NOMO-1 treated with DMSO at 0.1 percent for 48 hours (cell line): ENCODE data around the gene RAB36.

ENCODE experiments used
- DNase-seq: peaks from one replicate; lab custom pipeline; 2025; ENCODE audit not compliant: unreplicated experiment; lab: John Stamatoyannopoulos, UW

Gene RAB36

DNA sequence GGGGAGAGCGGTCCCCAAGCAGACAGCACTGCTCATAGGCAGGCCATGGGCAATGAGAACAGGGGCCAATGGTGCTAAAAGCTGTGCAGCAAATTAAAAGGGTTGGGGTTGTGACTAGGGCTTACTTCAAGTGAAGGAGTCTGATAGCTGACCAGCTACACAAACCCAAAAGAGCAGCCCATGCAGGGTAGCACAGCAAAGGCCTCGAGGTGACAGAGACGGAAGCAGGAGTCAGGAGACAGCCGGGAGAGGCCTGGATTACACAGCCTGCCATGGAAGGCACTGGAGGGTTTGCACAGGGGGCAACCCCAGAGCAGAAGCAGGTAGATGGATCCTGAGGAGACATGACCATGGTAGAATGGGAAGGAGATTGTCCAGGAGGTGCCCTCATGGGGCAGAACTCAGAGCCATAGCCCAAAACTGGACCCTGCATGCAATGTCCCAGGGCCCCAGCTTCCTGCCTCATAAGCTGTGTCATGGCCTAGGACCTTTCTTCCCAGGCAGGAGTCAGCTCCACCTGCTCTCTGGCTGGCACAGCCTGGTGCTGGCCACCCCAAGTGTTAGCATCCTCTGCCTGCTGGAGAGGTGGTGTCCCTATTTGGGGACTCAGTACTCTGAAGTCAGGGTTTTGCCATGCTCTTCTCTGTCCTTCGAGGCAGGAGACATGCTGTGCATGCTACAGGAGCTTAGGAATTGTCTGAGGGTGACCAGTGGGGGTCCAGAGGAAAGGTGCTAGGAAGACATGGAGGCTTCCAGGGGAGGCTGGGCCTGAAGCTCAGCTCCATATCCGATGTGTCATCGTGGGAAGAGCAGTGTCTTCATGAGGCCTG lies 36.8 kb upstream of the RAB36 start:
- DNase-seq = no peak

DNA sequence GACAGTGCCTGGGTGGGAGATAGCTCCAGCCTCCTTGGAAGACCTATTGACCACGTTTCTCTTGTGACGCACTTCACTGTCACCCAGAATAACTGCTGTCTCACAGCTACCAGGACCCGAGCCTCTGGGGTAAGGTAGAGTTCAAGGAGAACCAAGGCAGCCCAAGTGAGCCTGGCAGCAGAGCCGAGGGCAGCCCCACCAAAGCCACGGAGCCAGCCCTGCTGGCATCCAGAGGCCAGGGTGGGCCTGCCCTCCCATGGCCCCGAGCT lies 36.3 kb upstream of the RAB36 start:
- no peak for DNase-seq

DNA sequence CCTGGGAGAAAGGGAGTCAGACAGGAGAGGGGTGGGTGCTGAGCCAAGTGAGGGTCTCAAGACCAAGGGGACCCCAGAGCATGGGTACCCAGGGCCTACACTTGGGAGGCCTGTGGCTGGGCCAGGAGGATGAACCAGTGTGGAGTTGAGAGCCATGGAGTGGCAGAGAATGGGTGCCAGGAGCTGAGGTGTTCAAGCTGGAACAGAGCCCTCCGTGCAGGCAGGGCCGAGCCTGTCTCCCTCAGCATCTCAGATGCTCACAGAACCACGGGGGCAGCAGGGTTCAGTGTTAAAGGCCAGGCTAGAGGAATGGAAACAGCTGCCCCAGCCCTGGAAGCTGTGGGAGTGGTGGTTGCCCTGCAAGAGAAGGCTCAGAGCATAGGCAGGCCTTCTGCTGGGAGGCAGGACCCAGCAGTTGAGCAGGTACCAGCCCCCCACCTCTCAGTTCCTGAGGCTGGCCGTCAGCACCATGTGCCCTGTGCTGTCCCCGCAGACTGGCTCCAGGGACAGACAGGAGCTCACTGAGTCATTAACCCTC lies 35.8 kb upstream of the RAB36 start:
- DNase-seq = no peak

DNA sequence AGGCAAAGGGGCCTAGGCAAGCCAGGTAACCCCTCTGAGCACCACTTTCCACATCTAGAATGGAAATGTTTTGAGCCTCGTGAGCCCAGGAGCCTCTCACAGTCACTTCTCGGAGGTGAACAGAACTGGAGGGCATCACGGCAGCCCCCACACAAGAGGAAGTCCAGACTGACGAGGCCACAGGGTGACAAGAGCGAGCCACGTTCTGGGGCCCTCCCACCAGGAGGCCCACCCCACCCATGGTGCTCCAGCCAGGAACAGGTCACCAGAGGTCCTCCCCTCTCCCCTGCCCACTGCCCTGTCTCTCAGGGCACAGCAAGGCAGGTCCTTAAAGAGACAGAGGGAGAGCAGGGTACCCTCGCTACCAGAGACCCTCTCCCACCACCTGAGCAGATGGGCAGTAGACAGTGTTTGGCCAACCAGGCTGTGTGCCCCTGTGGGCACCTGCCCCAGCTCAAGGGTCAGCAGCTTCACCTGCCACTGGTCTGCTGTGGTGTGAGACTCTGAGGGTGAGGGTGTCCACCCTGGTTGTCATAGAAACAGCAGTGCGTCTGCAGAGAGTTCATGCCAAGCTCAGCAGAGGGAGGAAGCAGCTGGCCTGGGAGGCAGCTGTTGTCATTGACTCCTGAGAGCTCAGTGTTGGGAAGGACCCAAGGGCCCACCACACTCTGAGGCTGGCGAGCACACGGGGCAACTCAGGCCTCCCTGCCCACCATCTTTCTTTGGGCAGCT lies 34.9 kb upstream of the RAB36 start:
- DNase-seq = no peak

DNA sequence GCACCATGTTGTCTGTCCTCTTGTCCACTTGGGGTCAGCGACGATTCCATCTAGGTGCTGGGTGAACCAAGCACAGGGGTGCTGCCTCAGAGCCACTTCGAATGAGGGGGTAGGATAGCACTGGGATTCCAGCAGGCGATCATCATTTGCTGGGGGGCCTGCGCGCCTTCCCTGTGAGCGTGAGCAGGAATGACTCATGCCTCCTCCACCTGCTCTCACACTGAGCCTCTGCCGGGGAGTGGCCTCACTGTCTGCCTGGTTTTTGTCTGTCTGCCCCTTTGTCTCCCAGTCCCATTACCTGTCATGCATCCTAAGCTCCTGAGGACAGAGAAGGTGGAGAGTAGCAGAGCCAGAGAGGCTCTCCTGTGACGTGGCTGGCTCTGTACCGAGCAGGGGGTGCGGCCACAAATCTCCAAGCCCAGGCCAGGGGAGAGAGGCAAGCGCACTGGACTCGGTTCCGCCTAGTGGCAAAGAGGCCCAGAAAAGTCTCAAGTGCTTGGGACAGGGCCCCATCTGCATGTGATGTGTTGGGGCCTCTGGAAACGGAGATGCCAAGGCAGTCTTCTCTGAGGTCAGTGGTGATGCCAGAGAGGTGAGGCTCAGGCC lies 34.3 kb upstream of the RAB36 start:
- no peak for DNase-seq

DNA sequence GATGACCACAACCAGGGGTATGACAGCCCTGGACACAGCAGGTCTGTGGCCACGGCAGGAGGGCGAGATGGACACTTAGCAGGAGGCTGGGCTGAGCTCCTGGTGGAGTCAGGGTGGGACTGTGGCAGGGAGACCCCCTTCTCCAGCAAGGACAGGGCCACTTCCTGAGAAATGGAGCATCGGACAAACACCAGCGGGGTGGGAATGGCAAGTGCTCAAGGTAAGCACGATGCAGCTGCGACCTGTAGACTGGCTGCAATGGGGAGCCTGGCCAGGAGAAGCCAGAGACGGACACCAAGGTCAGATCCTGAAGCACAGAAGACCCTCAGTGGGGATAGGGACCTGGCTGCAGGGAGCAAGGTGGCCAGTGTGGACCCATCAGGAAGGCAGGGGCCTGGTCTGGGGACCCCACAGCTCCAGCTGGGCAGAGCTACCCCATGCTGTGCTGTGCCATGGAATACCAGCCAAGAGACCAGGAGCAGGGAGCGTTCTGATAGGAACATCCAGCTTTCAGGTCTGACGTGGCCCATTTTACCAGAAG lies 32.7 kb upstream of the RAB36 start:
- no peak for DNase-seq

DNA sequence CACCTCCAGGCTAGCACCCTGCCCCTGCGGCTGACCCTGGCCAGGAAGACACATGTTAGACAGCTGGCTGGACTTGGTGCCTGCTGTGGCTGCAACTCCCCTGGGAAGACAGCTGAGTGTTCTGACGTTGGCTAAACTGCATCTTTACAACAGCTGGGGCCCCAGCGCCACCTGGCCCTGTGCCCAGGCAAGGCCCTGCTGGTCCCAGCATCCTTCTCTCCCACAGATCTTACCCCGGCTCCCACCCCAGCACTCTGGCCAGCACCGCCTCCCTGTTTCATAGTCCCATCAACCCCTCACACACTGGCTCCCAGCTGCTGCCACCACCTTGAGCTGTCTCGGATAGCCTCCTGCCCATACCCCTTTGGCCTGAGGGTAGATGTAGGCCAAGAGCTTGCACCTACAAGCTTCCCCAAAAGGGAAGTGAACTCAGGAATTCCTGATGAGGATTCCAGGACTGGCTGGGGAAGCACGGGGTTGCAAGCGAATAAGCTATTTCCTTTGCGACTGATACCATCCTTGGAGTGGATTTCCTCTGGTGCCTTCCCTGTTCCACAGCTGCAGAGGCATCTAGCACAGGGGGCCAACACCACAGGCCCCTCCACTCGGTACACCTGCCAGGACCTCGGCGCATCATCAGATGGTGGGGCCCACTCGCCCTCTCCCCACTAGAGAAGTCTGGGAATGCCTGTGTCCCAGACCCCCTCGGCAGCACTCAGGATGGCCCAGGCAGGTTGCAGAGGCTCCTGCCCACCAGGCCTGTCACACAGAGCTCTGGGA lies 32.0 kb upstream of the RAB36 start:
- DNase-seq = no peak

DNA sequence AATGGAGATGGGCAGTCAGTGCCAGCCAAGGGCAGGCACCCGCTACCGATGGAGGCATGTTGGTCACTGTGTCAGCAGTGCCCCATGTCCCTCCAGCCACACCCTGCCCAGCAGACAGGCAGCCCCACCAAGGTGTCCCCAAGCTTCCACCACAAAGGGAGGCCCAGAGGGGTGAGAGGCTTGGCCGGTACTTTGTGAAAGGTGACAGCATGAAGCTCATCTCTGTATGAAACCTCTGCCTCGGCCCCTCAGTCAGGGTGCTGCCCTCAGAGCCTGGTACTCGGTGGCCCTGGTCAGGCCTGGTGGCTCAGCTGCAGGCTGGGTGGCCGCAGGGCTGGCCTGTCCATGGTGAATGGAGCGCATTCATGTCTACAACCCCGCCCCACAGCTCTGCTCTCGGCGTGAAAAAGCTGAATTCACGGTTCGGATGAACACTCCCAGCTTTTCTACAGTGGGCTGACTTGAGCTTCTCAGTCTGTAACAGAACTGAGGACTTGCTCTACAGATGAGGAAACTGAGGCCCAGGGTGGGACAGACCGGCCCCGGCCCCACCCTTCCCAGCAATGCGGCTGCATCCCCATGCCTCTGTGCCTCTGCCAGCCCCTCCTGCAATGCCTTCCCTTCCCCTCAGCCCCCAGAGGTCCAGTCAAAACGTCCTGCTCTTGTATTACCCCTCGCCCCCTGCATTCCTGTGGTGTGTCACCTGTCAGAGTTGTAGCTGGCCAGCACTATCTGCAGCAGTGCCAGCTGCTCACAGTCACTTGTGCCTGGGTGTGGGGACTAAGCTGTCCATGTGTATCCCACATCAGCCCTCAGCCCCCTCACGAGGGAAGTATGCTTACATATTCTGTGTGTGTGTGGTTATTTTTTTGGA lies 31.2 kb upstream of the RAB36 start:
- no peak for DNase-seq

DNA sequence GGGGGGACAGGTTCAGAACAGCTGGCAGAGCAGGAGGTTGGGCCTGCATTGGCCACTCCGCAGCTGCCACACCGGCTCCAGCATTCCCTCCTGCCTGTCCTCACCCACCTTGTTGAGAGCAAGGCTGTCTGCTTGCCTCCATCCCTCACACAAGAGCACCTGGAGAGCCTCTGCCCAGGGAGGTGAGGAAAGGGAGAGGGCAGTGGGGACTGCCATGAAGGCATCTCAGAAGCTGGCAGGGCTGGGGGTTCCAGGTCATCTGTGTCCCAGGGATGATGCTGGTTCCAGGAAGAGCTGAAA lies 30.6 kb upstream of the RAB36 start:
- DNase-seq = no peak

DNA sequence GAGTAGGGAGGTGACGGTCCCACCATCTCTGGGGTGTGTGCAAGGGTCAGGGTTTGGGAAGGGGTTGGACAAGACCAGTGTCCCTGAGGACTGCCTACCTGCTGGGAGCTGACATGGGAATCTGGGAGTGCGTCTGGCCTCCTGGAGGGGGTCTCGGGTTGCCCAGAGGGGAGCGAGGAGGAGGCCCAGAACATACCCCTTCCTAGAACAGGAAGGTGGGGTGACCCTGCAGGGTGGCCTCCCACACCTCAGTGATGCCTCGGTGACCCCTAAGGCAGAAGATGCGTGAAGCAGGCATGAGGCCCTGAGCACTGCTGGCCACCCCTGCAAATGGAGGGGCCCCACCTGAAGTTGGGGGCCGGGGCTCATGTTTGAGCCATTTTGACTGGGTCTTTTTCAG lies 29.9 kb upstream of the RAB36 start:
- no peak for DNase-seq

DNA sequence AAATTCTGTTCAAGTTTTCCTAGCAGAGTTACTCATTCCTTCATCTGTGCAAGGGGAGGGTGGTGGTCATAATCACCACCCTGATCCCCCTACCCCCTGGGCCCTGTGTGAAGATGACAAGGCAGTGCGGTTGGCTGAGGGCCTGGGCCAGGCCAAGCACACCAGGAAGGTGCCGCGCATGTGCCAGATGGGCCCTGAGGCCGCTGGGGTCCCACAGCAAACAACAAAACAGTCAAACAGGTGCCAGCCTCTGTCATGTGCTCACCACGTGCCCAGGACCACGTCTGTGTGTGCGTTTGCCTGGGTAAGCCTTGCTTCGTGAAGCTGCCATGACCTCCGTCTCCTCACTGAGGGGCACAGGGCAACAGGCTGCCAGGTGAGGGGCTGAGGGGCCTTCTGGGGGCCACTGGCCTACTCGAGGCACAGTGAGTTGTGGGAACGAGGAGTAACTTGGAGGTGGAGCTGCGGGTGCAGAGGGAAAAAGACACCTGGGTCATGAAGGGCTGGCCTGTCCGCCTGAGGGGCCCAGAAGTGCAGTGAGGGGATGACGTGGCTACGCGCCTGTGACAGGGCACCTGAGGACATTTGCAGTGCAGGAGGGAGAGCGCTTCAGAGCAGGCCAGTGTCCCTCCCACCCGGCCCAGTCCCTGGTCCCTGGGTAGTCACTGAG lies 29.3 kb upstream of the RAB36 start:
- no peak for DNase-seq

DNA sequence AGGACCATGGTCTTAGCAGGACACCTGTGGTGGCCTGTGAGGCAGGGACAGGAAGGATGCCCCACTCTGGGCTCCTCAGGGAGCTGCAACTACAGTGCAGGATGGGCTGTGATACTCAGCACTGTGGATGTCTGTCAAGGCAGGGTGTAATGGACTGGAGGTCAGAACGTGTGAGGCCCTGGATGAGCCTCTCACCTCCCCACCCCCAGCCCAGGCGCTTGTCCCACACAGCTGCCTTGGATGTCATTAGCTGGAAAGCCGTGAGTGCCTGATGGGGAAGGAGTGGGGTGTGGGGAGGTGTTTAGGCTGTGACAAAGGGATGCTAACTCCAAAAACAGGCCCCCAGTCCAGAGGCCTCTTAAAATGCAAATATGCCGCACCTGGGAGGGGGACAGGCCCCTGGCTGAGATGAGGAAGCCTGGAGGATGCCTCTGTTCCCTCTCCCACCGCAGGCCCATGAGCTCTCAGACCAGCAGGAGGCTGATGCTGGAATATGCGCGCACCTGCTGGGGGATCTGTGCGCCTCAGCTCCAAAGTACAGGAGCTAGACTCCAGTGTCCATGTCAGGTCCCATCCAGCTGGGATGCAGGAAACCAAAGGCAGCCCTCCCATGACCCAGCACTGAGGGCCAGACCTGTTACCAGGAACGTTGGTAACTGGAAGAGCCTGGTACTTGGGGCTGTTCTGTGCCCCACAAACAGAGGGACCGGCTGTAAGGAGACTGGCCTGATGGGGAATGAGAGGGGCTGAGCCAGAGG lies 28.6 kb upstream of the RAB36 start:
- DNase-seq = no peak

DNA sequence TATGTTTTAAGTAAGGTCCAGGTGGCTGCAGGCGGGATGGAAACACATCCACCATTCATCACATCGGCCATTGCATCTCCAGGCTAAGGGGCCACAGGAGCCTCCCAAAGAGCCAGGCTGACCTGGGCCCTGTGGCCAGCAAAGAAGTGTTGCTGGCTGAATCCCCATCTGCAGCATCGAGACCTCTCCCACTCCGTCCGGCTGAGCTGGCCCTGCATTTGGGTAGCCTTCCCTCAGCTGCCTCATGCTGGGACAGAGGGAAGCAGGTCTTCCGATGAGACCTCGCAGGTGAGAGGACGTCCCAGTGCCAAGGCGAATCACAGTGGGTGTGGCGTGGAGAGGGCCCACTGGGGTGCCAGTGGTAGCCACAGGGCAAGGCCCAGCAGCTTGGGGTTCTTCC lies 28.0 kb upstream of the RAB36 start:
- DNase-seq = no peak

DNA sequence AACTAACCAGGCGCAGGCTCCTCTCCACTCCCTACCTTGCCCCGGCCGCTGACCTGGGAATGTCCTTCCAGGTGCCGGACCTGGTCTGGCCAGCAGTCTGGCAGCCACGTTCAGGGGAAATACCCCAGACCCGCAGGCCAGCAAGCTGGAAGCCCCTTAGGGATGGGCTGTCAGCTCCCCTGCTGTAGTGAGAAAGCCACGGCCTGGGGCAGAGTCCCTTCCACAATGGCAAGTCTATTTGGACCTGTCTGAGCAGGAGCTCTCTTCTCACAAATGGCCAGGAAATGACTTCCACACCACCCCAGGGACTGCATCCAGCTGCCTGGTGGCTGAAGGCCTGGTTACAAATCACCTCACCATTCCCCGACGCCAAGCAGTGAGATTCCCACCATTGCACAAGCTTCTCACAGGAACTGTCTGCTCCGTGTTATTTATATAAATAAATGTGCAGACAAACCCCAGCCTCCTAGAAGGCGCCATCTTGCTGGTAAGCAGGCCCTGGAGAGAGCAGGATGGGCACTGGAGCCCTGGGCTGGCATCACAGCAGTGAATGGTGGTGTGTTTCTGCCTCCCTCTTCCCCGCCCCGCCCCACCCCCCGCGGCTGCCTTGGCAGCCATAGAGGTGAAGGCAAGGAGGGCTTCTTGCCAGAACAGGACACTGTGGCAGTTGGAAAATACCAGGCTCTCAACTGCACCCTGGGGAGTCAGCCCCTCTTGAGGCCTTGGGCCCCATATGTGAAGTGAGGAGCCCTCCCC lies 27.2 kb upstream of the RAB36 start:
- no peak for DNase-seq

DNA sequence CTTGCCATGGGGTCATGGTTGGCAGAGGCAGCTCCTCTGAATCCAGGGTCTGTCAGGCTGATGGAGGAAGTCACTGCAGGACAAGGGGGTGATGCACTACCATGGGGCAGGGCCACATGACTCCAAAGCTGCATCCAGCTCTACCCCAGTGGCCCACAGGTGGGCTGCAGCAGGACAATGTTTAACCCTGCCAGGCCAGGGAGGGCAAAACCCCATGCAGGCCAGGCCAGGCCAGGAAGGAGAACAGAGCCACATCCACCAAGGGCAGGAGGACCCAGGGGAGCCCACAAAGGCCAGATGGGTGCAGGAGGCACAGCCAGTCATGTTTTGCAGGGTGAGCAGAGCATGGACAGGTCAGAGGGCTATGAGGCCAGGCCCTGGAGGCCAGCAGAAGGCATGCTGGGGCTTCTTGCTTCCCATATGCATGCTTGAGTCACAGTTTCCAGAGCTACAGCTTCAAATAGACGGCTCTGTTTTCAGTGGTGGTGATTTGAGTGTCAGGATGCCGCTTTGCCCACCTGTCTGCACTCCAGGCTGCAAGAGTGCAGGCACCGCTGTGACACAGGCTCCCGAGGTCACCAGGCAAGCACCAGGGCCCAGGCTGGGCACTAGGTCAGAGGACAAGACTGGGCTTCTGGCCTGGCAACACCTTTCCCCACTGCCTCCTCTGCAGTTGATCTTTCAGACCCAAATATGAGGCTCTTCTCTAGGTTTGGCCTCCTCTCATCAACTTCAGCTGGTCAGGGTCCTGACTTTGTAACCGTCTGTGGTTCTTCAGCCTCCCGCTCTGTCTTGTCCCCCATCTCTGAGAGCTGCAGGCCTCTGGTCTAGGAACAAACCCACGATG lies 26.4 kb upstream of the RAB36 start:
- no peak for DNase-seq

DNA sequence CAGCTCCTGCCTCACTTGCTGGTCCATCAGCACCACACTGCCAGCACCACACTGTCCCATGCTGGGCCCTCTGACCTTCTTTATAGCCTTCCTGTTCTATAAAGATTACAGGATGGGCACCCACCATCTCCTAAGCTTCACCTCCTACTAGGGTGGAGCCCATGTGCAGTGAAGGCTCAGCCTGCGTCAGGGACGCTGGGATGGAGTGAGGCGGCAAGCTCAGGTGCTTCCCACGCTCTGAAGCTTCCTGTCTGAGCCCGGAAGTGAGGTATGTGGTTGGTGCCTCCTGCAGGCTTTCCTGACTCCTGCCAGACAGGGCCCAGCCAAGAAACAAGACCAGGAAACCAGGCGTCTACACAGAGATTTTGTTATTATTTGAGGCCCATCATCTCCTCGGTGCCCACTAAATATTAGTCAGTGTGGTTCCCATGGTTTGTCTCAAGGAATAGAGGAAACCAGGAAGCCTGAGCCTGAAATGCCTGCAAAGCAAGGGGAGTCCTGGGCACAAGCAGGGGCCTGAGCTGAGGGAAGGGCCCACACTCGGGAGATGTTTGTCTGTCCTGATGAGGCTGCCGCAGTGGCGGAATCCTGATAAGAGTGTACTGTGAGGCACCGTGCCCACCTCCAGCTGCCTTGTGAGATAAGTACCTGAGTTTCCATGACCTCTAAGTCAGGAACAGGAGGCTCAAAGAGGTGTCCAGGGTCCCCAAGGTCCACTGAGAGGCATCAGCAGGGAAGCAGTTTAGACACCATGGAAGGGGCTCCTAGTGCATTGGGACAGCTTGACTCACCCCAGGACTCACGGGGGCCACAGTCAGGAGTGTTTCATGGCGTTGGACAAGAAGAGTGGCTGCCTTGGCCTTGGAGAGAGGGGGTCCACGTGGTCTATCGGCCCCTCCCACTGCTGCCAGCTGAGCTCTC lies 25.5 kb upstream of the RAB36 start:
- DNase-seq = no peak
